LNCAP (cell line): ENCODE measurements around the gene QKI.

Experiments
- TF ChIP-seq, protein P1 (sequence below): fragments of 450-650 bp; IDR thresholded peaks from 2 replicates; pipeline ENCODE4 v1.5.1; 2017; ENCODE audit warnings: mild to moderate bottlenecking

The QKI gene

DNA sequence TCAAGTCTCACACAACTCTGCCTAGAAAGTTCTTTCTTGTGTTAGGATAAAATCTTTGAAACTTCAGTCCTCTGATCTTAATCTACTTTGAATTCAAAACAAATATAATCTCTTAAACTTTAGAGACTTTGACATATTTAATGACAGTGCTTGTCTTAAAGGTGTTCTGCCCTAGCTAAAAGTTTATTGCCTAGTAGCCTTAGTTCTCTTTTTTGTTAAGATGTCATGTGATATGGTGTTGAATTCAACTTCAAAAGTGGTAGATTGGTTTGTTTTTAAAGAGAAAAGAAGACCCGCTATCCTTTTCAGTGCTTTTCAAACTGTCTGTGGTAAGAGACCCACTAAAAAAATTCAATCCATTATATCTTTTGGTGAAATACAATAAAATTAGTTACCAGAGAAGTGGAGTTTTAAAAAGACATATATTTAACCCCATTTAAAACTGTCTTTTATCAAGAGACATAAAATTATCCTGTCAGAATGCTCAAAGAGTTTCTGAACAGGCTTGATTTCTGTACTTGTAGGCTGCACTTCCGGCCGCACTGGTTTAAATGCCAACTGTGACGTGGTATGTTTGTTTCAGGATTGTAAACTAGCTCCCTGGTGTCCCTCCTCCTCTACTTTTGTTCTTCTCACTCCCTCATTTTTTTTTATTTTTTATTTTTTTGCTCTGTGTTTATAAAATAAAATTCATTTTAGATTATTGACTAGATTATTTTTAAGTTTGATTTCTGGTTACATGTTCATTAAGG, 76.5 kb downstream of the QKI start:
- TF ChIP-seq, protein P1, sequence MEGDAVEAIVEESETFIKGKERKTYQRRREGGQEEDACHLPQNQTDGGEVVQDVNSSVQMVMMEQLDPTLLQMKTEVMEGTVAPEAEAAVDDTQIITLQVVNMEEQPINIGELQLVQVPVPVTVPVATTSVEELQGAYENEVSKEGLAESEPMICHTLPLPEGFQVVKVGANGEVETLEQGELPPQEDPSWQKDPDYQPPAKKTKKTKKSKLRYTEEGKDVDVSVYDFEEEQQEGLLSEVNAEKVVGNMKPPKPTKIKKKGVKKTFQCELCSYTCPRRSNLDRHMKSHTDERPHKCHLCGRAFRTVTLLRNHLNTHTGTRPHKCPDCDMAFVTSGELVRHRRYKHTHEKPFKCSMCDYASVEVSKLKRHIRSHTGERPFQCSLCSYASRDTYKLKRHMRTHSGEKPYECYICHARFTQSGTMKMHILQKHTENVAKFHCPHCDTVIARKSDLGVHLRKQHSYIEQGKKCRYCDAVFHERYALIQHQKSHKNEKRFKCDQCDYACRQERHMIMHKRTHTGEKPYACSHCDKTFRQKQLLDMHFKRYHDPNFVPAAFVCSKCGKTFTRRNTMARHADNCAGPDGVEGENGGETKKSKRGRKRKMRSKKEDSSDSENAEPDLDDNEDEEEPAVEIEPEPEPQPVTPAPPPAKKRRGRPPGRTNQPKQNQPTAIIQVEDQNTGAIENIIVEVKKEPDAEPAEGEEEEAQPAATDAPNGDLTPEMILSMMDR, result no peak

DNA sequence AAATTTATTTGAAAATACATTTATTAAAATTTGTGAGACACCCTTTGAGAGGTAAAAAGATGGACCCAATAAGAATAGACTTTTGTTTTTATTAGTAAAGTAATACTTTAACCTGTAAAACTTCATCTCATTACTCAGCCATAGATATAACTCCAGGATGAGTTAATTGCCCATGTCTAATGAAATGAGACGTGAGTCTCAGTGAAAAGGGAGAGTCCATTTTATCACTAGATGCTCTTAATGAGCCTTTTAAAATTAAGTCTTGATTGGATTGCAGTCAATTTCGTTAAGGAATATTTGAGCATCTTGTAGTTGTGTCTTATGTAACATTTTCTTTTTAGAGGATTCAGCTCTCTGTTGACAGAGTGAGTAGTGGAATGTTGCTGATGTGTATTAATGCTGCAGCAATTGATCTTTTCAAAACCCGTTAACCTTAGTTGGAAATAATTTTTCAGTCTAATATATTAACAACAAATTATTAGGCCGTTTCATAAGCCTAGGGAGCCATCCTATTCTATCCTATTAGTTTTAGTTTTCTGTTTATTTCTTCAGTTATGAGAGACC, 77.3 kb downstream of the QKI start:
- TF ChIP-seq, protein P1, result no peak

DNA sequence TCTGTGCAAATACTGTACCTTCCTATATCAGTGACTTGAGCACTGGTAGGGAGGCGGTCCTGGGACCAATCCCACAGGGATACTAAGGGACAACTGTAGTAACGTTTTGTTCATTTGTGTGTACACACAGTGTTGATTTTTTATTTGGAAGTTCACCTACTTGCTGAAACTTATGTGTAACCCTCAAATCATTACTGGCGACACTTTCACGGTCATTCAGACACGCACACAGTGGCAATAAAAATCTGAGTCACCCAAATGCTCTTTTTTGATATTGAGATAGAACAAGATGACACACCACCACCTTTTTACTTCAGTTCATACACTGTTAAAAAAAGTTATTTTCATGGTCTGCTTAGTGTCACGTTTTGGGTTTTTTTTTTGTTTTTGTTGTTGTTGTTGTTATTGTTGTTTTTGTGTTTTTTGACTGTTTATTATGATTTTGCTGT, 79.8 kb downstream of the QKI start:
- TF ChIP-seq, protein P1, result no peak

DNA sequence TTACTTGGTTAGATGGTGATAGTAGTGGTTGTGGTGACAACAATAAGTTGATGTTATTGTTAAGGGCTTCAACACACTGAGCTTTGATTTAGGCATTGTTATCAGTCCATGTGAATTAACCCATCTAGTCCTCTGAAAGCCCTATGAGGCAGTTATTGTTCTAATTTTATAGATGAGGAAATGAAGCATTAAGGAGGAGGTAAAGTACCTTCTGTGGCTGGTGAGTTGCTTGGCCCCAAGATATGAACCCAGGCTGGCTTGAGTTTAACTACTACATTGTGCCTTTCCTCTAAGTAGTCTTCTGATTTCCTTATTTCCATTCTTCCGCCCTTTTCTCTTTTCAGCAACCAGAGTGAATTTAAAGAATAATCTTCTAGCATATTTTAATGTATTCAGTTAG, 81.7 kb downstream of the QKI start:
- TF ChIP-seq, protein P1, result no peak

GRCh38 chr6:163500105-163500504, 85.6 kb downstream of the QKI start:
- TF ChIP-seq, protein P1, result no peak

GRCh38 chr6:163501026-163501425, 86.5 kb downstream of the QKI start:
- TF ChIP-seq, protein P1, result no peak

DNA sequence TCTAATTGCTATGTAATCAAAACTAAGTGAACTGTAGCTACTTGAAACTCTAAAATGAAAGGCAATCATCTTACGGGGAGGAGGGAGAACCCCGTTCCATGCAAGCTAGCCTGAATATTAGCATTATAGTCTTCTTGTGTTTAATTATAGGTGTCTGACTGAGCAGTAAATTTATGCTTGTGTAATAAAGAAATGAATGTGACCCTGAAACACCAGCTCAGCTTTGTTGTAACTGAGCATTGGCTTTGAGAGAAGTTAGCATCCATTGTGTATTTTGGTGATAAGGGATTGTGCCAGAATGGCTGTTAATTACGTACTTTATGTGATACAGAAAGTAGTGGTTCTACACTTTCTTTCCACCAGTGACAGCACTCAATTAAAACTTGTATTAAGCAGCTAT, 86.9 kb downstream of the QKI start:
- TF ChIP-seq, protein P1, result no peak
